Ramos (cell line): ENCODE results near the gene BBS12.

Experiments
- in situ Hi-C: fragments of 300-500 bp; cut with MboI; formaldehyde crosslinking; loops from one replicate; pipeline ENCODE4 v1.14.3; 2022; ENCODE audit warnings: low sequenced_read_pairs; ENCODE audit not compliant: unreplicated experiment

Gene BBS12

GRCh38 chr4:122793811-122794210, 61.3 kb downstream of the BBS12 start:
- in situ Hi-C loops: no loop called here
